ENCODE measurements around the gene S100A12. TPM values are rescaled to one million over a fixed set of nuclear protein-coding genes. Genes with fewer than 3 reads are reported as not detected.

The S100A12 gene
- total and polyA plus RNA-seq, 2 donors (not counting 3 experiments of a cell fraction or from before 2014, with no cell fraction given): not detected

DNA sequence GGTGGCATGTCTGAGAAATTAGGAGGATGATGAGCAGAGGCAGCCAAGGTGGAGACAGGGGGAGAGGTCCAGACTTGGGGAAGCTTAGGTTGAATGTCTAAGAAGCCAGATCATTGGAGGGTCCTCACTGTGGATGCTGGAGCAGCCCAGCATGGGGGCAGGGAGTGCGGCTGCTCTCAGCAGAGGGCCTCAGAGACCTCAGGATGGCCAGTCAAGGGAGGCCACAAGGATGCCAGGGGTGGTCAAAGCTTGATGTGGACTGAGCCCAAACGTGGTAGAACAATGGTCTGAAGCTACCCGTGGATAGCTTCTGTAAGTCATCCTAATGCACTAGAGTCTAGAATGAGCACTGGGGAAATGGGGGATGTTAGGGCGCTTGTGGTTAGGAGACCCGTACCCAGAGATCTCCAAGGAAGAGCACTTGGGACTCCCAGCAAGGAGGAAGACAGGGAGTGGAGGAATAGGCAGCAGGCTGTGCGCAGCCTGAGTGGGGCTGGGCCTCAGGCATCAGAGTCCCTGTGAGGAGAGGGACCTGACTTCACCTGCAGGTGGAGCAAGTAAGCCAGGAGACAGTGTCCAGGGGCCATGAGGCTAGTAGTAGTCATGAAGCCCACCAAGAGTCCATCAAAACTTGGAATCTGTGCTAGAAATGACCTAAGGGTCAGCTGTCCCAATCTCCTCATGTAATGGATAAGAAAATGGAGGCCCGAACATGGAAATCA is 22.0 kb downstream of the S100A12 start:
- H3K36me3 ChIP-seq (ENCODE audit: control insufficient read depth in 2 of 2, extremely low read depth in 1 of 2, insufficient read depth in 2 of 2, low read length in 2 of 2): no peaks in the 10 kb centered on the region
- BruUV-seq (replicated peaks): no TSS peak
- intact Hi-C loops (cut with micrococcal nuclease) (loop anchor here (2.0 kb wide), 2 partner anchors 51 to 215 kb away; no protein-coding TSS in a partner anchor), dilution Hi-C loops (cut with MboI; ENCODE audit: extremely low pct_ligation_motif_present, low sequenced_read_pairs) (no loop called here)
- no peak overlapping the region for H3K27ac ChIP-seq (ENCODE audit: insufficient read depth, low read depth, low read length)
- H3K9me3 ChIP-seq (replicated peaks; ENCODE audit: control insufficient read depth, insufficient read depth, low read length): no peaks in the 10 kb centered on the region
- no peak overlapping the region for H2AFZ ChIP-seq (ENCODE audit: low read depth, low read length)
- no peaks in the 10 kb centered on the region for H3K27me3 ChIP-seq (ENCODE audit: control insufficient read depth in 2 of 2, insufficient read depth in 2 of 2, low read length in 2 of 2)
- POLR2A ChIA-PET: no interaction called here
- FAIRE-seq (no peak), DNase-seq (ENCODE audit: low read depth, low spot score) (no peak)
- H3K9me1 ChIP-seq (replicated peaks; ENCODE audit: control insufficient read depth, extremely low read depth, insufficient read depth, low read length): no peaks in the 10 kb centered on the region
- no peak overlapping the region for H3K9ac ChIP-seq (replicated peaks; ENCODE audit: extremely low read depth, insufficient read depth, low read length)
- CTCF ChIA-PET: interaction anchor here (0.7 to 13.2 kb wide), 13 partner anchors 8 to 219 kb away, joined by 3 to 331 read pairs (median 4); no protein-coding TSS in a partner anchor
- TF ChIP-seq, protein P1, sequence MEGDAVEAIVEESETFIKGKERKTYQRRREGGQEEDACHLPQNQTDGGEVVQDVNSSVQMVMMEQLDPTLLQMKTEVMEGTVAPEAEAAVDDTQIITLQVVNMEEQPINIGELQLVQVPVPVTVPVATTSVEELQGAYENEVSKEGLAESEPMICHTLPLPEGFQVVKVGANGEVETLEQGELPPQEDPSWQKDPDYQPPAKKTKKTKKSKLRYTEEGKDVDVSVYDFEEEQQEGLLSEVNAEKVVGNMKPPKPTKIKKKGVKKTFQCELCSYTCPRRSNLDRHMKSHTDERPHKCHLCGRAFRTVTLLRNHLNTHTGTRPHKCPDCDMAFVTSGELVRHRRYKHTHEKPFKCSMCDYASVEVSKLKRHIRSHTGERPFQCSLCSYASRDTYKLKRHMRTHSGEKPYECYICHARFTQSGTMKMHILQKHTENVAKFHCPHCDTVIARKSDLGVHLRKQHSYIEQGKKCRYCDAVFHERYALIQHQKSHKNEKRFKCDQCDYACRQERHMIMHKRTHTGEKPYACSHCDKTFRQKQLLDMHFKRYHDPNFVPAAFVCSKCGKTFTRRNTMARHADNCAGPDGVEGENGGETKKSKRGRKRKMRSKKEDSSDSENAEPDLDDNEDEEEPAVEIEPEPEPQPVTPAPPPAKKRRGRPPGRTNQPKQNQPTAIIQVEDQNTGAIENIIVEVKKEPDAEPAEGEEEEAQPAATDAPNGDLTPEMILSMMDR (IDR thresholded peaks at IDR 0.05; ENCODE audit: extremely low read depth in 1 of 2, insufficient read depth in 1 of 2, low read depth in 1 of 2, low read length in 2 of 2): peak; percentile 5 to 35
- TF ChIP-seq JUN (IDR thresholded peaks at IDR 0.05; ENCODE audit: borderline replicate concordance, insufficient read depth, insufficient read length, low read depth) (no peak), FOS (IDR thresholded peaks at IDR 0.05; ENCODE audit: borderline replicate concordance, insufficient read depth, low read length) (no peak)
- H3K4me1 ChIP-seq (ENCODE audit: control insufficient read depth, extremely low read depth, insufficient read depth, low read length): no peaks in the 10 kb centered on the region
- H3K79me2 ChIP-seq (ENCODE audit: control insufficient read depth, insufficient read depth, low read length): no peaks in the 10 kb centered on the region
- no peaks in the 10 kb centered on the region for H4K20me1 ChIP-seq (replicated peaks; ENCODE audit: control insufficient read depth, extremely low read depth, insufficient read depth, low read length)
- no peak overlapping the region for H3K4me2 ChIP-seq (ENCODE audit: insufficient read depth, low read length)
- H3K4me3 ChIP-seq (replicated peaks in 1 of 3; ENCODE audit: insufficient read depth in 1 of 3, low read depth in 1 of 3, low read length in 3 of 3): no peak overlapping the region

DNA sequence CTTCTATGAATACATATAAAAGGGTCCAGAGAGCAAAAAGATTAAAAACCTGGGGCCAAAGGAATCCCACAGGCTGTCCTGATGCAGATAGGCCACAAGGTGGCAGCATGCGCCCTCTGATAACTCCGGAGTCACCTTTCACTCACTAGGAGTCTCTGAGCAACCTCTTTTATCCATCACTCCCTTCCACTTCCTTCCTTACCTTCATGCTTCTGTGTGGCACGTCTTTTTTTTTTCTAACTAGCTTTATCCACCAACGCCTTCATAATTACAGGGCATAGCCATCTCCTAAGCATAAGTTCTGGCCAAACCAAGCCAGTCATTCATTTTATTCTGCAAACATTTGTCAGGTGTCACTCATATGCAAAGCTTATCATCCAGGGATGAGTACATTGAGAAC is 22.9 kb downstream of the S100A12 start:
- DNase-seq (ENCODE audit: low read depth, low spot score) (peak; percentile 54), FAIRE-seq (peak; percentile 95)
- H3K27ac ChIP-seq (ENCODE audit: insufficient read depth, low read depth, low read length): no peak overlapping the region
- no peaks in the 10 kb centered on the region for H3K4me1 ChIP-seq (ENCODE audit: control insufficient read depth, extremely low read depth, insufficient read depth, low read length)
- H3K36me3 ChIP-seq (ENCODE audit: control insufficient read depth in 2 of 2, extremely low read depth in 1 of 2, insufficient read depth in 2 of 2, low read length in 2 of 2): no peaks in the 10 kb centered on the region
- H2AFZ ChIP-seq (ENCODE audit: low read depth, low read length): no peak overlapping the region
- no peaks in the 10 kb centered on the region for H3K27me3 ChIP-seq (ENCODE audit: control insufficient read depth in 2 of 2, insufficient read depth in 2 of 2, low read length in 2 of 2)
- H3K79me2 ChIP-seq (ENCODE audit: control insufficient read depth, insufficient read depth, low read length): no peaks in the 10 kb centered on the region
- TF ChIP-seq, protein P1 (IDR thresholded peaks at IDR 0.05; ENCODE audit: extremely low read depth in 1 of 2, insufficient read depth in 1 of 2, low read depth in 1 of 2, low read length in 2 of 2): peak; percentile 85 to 86
- no peak for TF ChIP-seq POLR2A (IDR thresholded peaks at IDR 0.05; ENCODE audit: low read depth, low read length)
- no peak overlapping the region for H3K4me2 ChIP-seq (ENCODE audit: insufficient read depth, low read length)
- CTCF ChIA-PET: interaction anchor here (0.7 to 13.2 kb wide), 13 partner anchors 9 to 220 kb away, joined by 3 to 331 read pairs (median 3); no protein-coding TSS in a partner anchor
- intact Hi-C loops (cut with micrococcal nuclease): loop anchor here (1.0 to 2.0 kb wide), 3 partner anchors 52 to 216 kb away; no protein-coding TSS in a partner anchor
- no peak overlapping the region for H3K9ac ChIP-seq (replicated peaks; ENCODE audit: extremely low read depth, insufficient read depth, low read length)
- H3K9me1 ChIP-seq (replicated peaks; ENCODE audit: control insufficient read depth, extremely low read depth, insufficient read depth, low read length): no peaks in the 10 kb centered on the region
- dilution Hi-C loops (cut with MboI; ENCODE audit: extremely low pct_ligation_motif_present, low sequenced_read_pairs): no loop called here
- POLR2A ChIA-PET: no interaction called here
- H4K20me1 ChIP-seq (replicated peaks; ENCODE audit: control insufficient read depth, extremely low read depth, insufficient read depth, low read length): no peaks in the 10 kb centered on the region
- BruUV-seq (replicated peaks): no TSS peak
- H3K4me3 ChIP-seq (replicated peaks in 1 of 3; ENCODE audit: insufficient read depth in 1 of 3, low read depth in 1 of 3, low read length in 3 of 3): no peak overlapping the region
- H3K9me3 ChIP-seq (replicated peaks; ENCODE audit: control insufficient read depth, insufficient read depth, low read length): no peaks in the 10 kb centered on the region
